Stimulated activated CD4-positive, alpha-beta T cell treated with anti-CD3 and anti-CD28 coated beads, Interleukin-2, amount 100 ng/mL, for 48 hours (primary cell): ENCODE measurements around the gene NEAT1.

Experiments
- DNase-seq, 2 donors: peaks; one replicate each; pipeline ENCODE4 v3.0.0-alpha.2; 2020

Gene NEAT1

DNA sequence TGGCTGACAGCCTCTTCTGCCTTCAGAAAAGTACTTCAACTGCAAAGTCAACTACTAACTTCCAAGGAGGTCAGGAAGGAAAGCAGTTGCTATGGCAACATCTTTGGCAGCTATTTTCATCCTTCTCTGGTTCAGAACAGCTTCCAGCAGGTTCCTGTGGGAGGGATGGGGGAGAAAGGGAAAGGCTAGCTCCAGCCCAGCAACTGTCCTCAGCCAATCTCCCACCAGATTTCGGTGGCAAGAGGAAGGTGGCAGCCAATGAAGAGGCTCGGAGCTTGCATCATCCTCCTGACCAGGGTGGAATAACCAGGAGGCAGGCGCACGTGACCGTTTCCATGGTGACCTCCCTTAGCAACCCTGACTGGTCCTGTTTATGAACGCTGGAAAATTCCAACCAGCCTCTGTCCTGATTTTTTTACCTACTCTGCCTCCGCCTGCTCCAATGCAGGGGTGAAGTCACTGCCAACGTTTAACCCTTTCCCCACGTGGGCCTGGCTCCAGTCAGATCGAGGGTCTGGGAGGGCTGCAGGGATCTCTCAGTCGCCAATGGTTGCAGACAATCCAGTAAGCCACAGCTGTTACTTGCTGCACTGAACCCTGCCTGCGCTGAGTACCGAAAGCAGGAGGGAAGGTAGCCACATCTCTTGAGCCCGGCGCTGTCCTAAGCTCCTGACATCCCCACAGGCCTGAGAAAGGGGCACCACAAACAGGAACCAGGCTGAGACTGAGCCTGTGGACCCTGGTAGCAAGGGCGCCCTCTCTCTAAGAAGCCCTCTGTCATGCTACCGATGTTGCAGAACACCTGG is 65.1 kb downstream of the NEAT1 start:
- DNase-seq: no peak

DNA sequence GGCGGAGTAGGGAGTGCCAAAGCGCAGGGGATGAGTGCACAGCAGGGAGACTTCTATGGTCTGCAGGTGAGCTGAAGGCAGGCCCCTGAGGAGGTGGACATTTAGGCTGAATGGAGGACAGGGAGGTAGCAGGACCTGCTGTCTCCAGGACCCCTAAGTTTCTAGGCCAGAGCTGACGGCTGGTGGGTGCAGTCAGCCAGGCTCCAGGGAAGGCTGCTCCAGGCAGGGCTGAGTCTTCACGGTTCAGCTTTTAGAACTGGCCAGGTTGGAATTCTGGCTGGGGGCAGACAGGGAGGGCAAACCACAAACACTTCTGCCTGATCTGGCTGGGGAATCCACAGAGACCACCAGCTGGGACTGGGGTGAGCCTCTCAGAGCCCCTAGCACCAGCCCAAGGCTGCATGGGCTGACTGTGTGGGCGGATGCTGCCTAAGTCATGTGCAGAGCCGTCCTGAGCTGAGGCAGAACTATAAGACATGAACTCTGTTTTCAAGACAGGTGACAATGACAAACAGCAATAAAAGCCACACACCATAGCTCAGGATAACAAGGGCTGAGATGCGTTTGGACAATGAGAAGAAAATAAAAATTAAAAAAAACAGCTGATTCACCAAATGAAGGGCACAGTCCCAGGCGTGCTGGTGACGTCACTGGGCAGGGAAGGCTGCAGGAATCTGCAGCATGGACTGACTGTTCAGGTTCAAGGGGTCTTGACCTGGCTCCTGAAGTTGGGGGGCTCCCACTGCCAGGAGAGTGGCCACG is 65.9 kb downstream of the NEAT1 start:
- DNase-seq: no peak

DNA sequence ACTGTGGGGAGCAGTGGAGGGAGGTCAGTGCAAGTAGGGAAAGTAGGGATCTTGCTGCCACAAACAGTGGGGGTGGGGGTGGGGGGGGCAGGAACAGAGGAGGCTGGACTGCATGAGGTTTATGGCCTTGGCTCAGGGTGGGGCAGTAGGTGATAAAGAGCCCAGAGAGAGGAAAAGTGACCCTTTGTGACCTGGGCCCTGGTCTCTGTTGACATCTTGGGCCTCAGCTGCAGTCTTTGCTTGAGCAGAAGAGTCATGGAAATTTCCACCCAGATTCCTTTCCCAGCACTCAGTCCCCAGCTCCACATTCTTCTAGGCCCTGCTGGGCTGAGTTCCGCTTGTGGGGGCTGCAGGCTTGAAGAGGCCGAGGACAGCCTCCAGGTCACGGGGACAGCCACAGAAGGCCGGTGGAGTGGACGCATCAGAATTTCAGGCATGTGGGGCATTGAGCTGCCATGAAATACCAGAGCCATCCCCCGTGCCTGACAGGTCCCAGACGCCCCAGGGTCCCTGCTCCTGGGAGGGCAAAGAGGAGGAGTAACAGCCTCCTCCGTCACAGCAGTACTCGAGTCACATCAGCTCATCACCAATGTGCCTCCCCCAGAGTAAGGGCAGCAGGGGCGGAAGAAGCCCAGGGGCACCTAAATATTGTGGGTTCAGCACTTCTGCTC is 66.6 kb downstream of the NEAT1 start:
- DNase-seq: no peak

DNA sequence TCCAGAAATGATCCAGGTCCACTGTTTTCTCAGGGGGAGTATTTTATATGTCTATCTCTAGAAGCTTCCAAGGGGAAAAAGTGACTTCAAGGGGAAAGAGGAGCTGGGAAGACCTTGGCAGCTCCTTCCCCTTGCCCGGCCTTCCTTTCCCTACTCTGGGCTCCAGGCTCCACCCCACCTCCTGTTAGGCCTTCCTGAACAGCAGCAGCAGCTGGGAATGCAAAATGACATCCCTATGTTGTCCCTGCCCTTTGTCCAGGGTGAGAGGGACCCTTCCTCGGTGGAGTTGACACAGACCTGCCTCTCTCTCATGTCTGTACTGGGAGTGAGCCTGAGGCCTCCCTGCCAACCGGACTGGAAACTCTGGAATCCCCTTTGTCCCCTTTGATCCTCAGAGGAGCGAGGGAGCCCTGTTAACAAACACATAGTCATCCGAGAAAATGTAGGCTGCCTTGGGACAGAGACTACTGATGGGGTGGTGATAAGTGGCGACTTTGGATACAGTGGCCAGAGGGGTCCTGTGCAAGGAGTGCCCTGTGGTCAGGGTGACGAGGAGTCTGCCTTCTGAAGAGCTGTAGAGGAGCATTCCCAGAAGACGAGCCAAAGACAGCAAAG is 67.2 kb downstream of the NEAT1 start:
- DNase-seq: no peak

DNA sequence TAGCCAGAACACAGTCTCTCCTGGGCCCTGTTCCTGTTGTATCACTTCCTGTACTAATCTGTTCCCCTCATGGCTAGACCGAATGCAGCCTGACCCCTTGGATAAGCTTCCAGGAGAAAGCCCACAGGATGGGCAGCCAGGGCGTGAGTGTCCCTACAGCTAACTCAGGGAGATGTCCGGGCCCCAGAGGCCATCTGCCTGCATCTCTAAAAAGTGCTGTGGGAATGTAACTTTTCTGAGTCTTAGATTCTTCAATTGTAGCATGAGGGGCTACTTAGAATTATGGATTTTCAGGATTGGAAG is 68.5 kb downstream of the NEAT1 start:
- DNase-seq: no peak

DNA sequence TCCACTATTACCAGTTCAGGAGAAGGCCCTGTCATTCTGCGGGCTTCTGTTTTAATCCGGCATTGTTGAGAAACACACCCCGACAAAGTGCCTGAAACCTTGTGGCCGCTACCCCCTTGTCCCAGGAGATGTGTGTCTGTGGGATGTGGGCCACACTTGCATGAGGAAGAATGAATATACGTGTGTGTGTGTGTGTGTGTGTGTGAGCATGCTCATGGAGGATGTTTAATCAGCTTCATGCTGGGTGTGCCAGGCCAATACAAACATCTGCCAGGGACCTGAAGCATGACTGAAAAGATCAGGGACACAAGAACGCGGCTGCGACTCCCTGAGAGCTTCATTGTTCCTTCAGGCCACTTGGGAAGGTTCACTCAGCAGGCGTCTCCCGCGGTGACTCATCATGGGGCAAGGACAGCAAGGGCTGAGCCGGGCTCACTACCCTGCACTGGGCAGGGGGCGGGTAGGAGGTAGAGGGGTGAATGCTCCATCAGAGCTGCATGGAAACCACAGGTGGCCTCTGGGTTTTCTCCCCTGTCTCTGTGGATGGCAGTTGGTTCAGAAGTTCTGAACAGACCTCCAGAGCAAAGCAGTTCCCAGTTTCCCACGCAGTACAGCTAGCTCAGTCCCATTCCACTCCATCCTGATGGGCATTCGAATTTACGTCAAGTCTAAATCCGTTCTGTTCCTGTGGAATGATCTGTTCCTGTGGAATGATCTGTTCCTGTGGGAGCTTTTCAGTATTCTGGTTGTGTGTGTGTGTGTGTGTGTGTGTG is 69.2 kb downstream of the NEAT1 start:
- DNase-seq: no peak

DNA sequence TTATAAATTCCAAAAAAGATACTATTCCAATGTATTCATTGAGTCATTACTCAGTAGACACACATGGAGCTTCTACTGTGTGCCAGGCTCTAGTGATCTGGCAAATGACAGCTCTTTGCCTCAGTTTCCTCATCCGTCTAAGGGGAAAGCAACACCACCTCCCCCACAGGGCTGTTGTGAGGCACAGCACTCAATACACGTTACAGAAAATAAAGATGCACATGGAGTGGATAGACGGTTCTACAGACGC is 69.7 kb downstream of the NEAT1 start:
- no peak for DNase-seq

DNA sequence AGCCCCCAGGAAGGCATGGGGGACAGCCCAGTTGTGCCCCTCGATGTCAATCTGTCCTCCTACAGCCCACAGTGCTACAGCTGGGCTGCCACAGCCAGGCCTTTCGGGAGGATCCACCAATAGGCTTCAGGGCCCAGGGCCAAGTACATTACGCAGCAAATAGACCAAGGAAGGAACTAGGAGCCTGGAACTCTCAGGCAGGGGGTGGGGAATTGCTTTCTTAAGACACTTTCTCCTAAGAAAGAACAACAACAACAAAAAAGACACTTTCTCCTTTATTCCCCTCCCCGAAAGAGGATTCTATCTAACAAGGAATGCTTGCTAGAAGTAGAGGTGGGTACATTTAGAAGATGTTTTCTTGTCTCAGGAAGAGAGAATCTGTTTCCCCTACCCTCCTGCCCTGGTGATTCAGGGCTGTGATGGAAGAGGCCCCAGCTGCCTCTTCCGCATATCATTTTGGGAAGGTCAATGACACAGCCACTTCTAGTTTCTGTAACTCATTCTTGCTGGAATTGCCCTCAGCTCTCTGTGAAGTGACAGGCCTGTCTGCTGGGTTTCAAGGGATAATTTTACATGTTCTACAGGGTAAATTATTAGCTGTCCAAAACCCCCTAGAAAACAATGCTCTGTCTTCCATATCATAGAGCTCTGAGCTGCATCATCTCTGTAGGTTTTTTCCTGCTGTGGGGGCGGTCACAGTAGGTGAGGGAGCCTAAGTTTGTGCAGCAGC is 70.2 kb downstream of the NEAT1 start:
- no peak for DNase-seq

DNA sequence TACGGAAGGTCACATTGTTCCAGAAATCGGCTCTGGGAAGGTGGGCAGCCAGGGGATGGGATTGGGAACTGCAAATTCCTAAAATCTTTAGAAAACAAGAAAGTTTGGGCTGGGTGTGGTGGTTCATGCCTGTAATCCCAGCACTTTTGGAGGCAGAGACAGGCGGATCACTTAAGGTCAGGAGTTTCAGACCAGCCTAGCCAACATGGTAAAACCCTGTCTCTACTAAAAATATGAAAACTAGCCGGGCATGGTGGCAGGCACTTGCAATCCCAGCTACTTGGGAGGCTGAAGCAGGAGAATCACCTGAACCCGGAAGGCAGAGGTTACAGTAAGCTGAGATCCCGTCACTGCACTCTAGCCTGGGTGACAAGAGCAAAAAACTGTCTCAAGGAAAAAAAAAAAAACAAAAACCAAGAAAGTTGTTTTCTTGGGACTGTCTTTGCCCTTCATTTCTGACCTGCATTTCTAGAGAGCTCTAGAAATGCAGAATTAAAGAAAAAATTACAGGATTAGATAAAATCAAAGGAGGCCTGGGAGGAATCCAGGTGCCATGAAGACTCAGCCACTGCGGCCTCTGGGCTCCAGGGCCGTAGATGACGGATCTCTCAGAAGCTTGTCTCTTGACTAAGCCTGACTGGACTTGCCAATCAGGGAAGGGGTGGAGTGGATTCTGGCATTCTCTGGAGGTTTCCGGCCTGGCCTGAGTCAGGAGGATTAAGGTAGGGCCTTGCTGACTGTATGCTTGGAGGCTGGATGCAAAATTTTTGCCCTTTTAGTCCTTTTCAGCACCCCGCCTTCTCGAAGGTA is 71.0 kb downstream of the NEAT1 start:
- no peak for DNase-seq
